ENCODE results near the gene PGA5.

DNA sequence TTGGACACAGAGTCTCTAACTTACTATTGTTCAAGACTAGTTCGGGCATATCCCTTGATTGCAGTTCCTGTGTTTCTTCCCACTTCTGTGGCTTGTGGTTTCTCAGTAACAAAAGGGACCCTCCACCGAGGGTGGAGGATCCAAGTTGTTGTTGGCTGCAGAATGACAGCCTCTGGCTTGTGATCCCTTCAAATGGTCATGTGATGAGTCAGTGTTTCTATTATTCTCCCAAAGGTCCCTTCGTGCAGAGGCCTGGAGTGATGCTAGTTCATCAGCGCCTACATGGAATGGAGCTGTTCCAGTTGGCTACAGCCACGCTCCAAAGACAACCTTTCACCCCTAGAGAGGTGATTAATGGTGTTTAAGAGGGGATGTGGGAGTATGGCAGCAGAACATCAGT is 56.8 kb downstream of the PGA5 start:
- TF ChIP-seq, protein P1, sequence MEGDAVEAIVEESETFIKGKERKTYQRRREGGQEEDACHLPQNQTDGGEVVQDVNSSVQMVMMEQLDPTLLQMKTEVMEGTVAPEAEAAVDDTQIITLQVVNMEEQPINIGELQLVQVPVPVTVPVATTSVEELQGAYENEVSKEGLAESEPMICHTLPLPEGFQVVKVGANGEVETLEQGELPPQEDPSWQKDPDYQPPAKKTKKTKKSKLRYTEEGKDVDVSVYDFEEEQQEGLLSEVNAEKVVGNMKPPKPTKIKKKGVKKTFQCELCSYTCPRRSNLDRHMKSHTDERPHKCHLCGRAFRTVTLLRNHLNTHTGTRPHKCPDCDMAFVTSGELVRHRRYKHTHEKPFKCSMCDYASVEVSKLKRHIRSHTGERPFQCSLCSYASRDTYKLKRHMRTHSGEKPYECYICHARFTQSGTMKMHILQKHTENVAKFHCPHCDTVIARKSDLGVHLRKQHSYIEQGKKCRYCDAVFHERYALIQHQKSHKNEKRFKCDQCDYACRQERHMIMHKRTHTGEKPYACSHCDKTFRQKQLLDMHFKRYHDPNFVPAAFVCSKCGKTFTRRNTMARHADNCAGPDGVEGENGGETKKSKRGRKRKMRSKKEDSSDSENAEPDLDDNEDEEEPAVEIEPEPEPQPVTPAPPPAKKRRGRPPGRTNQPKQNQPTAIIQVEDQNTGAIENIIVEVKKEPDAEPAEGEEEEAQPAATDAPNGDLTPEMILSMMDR (IDR thresholded peaks at IDR 0.05) = no peak
- TF ChIP-seq POLR2A (IDR thresholded peaks at IDR 0.05; ENCODE audit: low read depth) = no peak
- peak in 1 of 2 donors; percentile 55 for TF ChIP-seq POLR2AphosphoS5 (IDR thresholded peaks at IDR 0.05)

All from esophagus muscularis mucosa (tissue), 3 donors.